Epithelial cell of esophagus (primary cell): Measurements from ENCODE around the gene PHLDB2.

Experiments used
- DNase-seq: peaks from one replicate; pipeline ENCODE4 v3.0.0; 2010; ENCODE audit warnings: low read depth
- H3K4me3 ChIP-seq: 2 replicates; pipeline ENCODE4 v1.5.1; 2011; ENCODE audit warnings: mild to moderate bottlenecking, low read length, control low read depth
- TF ChIP-seq, protein P1 (sequence below): IDR thresholded peaks from 2 replicates; pipeline ENCODE4 v1.5.1; 2011; ENCODE audit warnings: low read depth, mild to moderate bottlenecking, low read length, control low read depth, inconsistent platforms; ENCODE audit not compliant: insufficient read depth; ENCODE audit errors: missing control alignments

The PHLDB2 gene

DNA sequence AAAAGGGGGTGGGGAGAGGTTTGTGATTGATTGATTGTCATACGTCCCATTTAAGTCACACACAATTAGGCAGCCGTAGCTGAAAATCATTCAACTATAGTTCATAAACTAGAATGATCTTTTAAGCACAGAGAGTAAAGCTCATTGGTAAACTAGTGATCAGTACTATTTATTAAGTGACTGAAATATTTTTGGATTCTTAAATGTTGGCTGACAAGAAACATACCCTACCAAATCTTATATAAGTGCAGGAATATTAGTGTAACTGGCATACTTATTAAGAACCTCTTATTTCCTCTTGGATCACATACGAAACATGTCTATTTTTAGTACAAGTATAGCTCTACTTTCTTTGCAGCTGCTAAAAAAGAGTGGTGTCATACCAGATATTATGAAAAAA lies 111.3 kb downstream of the PHLDB2 start:
- TF ChIP-seq, protein P1, sequence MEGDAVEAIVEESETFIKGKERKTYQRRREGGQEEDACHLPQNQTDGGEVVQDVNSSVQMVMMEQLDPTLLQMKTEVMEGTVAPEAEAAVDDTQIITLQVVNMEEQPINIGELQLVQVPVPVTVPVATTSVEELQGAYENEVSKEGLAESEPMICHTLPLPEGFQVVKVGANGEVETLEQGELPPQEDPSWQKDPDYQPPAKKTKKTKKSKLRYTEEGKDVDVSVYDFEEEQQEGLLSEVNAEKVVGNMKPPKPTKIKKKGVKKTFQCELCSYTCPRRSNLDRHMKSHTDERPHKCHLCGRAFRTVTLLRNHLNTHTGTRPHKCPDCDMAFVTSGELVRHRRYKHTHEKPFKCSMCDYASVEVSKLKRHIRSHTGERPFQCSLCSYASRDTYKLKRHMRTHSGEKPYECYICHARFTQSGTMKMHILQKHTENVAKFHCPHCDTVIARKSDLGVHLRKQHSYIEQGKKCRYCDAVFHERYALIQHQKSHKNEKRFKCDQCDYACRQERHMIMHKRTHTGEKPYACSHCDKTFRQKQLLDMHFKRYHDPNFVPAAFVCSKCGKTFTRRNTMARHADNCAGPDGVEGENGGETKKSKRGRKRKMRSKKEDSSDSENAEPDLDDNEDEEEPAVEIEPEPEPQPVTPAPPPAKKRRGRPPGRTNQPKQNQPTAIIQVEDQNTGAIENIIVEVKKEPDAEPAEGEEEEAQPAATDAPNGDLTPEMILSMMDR, result no peak
- no peak overlapping the region for H3K4me3 ChIP-seq
- no peak for DNase-seq

DNA sequence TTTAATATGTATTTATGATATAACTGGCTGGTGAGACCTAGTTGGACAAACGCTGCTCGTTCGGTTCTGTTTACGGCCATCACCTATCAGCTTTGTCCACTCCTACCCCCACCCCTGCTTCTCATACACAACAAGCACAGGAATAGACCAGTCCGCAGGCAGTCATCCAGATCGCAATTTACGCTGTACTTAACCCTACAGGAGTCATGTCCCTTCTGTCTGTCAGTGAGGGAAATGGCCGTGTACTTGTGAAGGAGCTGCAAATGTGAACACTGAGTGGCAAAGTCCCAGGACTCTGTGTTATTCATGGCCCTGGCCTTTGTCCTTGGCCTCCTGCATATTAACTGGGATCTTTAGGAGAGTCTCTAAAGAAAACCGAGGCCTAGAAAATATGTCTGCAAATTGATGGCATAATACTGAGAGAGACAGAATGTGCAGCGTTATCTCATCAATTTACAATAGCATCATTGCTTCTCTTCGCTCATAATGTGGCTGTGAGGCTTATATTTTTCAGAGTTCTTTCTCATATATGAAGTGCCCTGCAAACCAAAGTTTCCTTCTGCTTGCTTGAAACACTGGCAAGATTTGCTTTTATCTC lies 112.6 kb downstream of the PHLDB2 start:
- H3K4me3 ChIP-seq, result no peak overlapping the region
- no peak for DNase-seq
- TF ChIP-seq, protein P1, result no peak

DNA sequence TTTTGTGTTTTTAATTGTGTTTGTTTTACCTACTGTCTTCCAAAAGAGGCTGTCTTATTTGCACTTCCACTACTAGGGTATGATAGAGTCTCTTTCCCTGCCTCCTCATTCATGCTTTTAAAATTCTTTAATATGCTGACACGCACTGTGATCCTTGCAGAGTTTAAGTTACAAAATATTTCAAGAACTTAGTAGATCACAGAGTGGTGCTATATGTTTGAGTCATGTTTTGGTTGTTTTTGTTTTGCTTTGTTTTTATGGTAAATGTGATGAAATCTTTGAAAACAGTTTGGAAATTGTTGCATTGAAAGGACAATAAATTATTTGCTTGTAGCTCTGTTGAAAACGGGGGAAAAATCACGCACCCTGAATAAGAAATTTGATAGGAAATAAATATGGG lies 113.8 kb downstream of the PHLDB2 start:
- DNase-seq, result no peak
- TF ChIP-seq, protein P1, result no peak
- H3K4me3 ChIP-seq, result no peak overlapping the region

DNA sequence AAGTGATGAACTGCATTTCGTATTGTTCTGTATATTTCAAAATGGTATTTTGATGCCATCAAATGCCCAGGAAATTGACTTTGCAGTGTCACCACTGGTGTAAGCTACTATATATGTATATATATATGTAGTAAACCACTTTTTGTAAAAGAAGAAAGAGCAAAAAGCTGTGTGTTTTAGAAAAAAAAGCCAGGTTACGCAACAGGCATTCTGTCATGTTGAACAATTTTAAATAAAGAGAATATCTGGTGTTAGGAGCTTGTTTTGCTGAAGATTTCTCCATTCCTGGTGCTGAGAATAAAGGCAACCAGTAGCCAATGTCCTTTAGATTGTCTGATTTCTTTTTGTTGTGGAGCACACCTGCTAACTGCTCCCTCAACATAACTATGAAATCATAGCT lies 116.1 kb downstream of the PHLDB2 start:
- no peak overlapping the region for H3K4me3 ChIP-seq
- DNase-seq, result no peak
- TF ChIP-seq, protein P1, result no peak

DNA sequence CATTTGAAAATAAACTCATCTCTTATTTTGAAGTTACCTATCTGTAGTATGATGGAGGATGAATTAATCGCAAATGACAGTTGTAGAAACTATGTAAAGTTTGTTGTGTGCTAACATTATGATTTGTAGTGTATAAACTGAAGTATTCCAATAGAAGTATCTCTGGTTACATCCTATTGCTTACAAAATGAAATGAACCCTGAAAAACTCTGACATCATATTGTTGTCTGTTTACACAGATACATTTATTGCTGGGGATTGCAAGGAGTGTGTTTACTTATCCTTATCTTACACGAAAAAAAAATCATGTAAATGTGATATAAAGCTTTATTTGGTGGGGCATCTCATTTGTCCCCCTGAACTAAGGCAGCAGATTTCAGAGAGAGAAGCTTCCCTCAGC lies 117.2 kb downstream of the PHLDB2 start:
- TF ChIP-seq, protein P1, result no peak
- DNase-seq, result no peak
- H3K4me3 ChIP-seq, result no peak overlapping the region

DNA sequence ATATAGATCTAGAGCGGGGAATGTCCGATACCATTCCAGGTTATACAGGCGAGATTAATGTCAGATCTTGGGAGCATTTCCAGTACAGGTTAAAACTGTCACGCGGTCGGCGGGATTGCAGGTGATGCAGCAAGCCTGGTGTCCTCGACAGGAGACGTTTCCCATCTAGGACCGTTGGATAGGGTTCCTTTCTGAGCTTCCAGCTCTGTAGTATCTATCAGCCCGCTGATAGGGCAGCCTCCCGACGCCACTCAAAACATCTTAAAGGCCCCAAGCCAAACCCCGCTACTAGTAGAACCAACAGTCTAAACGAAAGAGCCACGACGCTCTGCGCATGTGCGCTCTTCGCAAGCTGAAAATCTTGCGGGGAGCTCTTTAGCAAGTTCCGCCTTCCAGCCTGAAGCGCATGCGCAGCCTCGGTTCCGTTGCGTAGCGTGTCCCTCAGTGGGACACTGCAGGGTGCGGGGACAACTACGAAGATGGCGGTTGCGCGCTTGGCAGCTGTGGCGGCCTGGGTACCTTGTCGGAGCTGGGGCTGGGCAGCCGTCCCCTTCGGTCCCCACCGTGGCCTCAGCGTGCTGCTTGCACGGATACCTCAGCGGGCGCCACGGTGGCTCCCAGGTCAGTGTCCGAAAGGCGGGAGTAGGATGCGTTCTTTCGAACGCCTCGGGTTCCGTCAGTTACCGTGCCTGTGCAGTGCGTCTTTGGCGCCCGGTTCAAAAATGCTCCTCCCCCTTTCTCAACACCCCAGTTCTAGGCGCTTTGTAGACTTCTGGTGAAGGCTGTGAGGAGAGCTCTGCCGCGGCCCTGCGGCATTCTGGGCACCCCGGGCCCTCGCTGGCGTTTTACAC lies 119.7 kb downstream of the PHLDB2 start, which contains the start of gene ABHD10:
Gene ABHD10 (plus strand): TSS at position 444 of the 851 bp plus-strand sequence. CDS start 36 bp downstream, at position 480.
- DNase-seq, result peak; percentile 98
- H3K4me3 ChIP-seq, result peak within 1 kb of the TSS; percentile 86
- TF ChIP-seq, protein P1, result no peak
